Smooth muscle cell (in vitro differentiated cells): ENCODE data around the gene UNC13C. TPM values are rescaled to one million over a fixed set of nuclear protein-coding genes. Genes with fewer than 3 reads are reported as not detected.

Experiments used
- DNase-seq: peaks from one replicate; lab custom pipeline; 2025; ENCODE audit not compliant: unreplicated experiment; lab: John Stamatoyannopoulos, UW
- H2AFZ ChIP-seq: fragments of 200-600 bp; sonication (generic); 2 replicates; pipeline ENCODE4 v1.6.0; 2016; ENCODE audit warnings: antibody characterized with exemption, low read depth, mild to moderate bottlenecking
- H3F3A ChIP-seq: fragments of 200-600 bp; sonication (generic); 2 replicates; pipeline ENCODE4 v1.6.0; 2017; ENCODE audit warnings: antibody characterized with exemption, low read depth
- H3K27ac ChIP-seq: fragments of 200-600 bp; sonication (generic); 2 replicates; pipeline ENCODE4 v1.5.1; 2016; ENCODE audit warnings: low read depth, mild to moderate bottlenecking
- H3K27me3 ChIP-seq: fragments of 200-600 bp; sonication (generic); 2 replicates; pipeline ENCODE4 v1.6.1; 2016; ENCODE audit warnings: low read depth, mild to moderate bottlenecking
- H3K36me3 ChIP-seq: fragments of 200-600 bp; sonication (generic); 2 replicates; pipeline ENCODE4 v1.5.1; 2016; ENCODE audit warnings: low read depth
- H3K4me1 ChIP-seq: fragments of 200-600 bp; sonication (generic); 2 replicates; pipeline ENCODE4 v1.5.1; 2016; ENCODE audit warnings: low read depth
- H3K4me2 ChIP-seq: fragments of 200-600 bp; sonication (generic); 2 replicates; pipeline ENCODE4 v1.6.0; 2016; ENCODE audit warnings: mild to moderate bottlenecking
- H3K4me3 ChIP-seq: fragments of 200-600 bp; sonication (generic); 2 replicates; pipeline ENCODE4 v1.5.1; 2016; ENCODE audit warnings: mild to moderate bottlenecking
- H3K79me2 ChIP-seq: fragments of 200-600 bp; sonication (generic); 2 replicates; pipeline ENCODE4 v1.6.0; 2016; ENCODE audit warnings: low read depth, mild to moderate bottlenecking
- H3K9ac ChIP-seq: fragments of 200-600 bp; sonication (generic); 2 replicates; pipeline ENCODE4 v1.6.0; 2016; ENCODE audit warnings: low read depth
- H3K9me3 ChIP-seq: fragments of 200-600 bp; sonication (generic); replicated peaks from 2 replicates; pipeline ENCODE4 v1.5.1; 2016; ENCODE audit warnings: low read depth
- H4K20me1 ChIP-seq: fragments of 200-600 bp; sonication (generic); 2 replicates; pipeline ENCODE4 v1.6.0; 2016; ENCODE audit warnings: low read depth
- CTCF ChIP-seq: fragments of 200-600 bp; sonication (generic); IDR thresholded peaks from 2 replicates; pipeline ENCODE4 v1.5.1; 2017; ENCODE audit warnings: borderline replicate concordance, mild to moderate bottlenecking, antibody characterized with exemption; ENCODE audit not compliant: insufficient read depth, poor library complexity, severe bottlenecking
- WGBS: methylation state at CpG from one replicate; pipeline ENCODE4 v1.1.7; 2016; ENCODE audit warnings: low lambda C conversion rate; 5-methylcytosine and 5-hydroxymethylcytosine counted together
- polyA plus RNA-seq: library from polyadenylated mRNA; unstranded; fragments of >200 nt; fragmentation: Nextera tagmentation; extraction: Ambion mirVana; gene quantifications from 2 replicates; pipeline ENCODE4 v1.2.1, GENCODE V29; 2016
- total RNA-seq: library from RNA; depleted of rRNA; stranded (reverse); fragments of >200 nt; gene quantifications from 2 replicates; pipeline ENCODE4 v1.2.3, GENCODE V29; 2014

UNC13C gene
- total and polyA plus RNA-seq, 2 experiments from 2014 or later = 0.85 to 4.0 TPM

- no peaks in the 10 kb centered on the region for H3K9me3 ChIP-seq
- H3K79me2 ChIP-seq = no peaks in the 10 kb centered on the region
- WGBS = 41% methylated on average over 2 of the region's 2 CpGs
- H3F3A ChIP-seq = no peaks in the 10 kb centered on the region
- DNase-seq = no peak
- no peak overlapping the region for H3K27ac ChIP-seq
- no peak overlapping the region for H3K4me2 ChIP-seq
- H3K36me3 ChIP-seq = no peaks in the 10 kb centered on the region
- no peak overlapping the region for H2AFZ ChIP-seq
- no peaks in the 10 kb centered on the region for H3K4me1 ChIP-seq
- H3K4me3 ChIP-seq = no peak overlapping the region
- no peak overlapping the region for H3K9ac ChIP-seq
- TF ChIP-seq CTCF = no peak
- no peaks in the 10 kb centered on the region for H4K20me1 ChIP-seq
- no peaks in the 10 kb centered on the region for H3K27me3 ChIP-seq
These were observed 602.4 kb downstream of the UNC13C start for GRCh38 chr15:54580643-54581042.

- H3K9me3 ChIP-seq = no peaks in the 10 kb centered on the region
- 75% methylated on average over 7 of the region's 7 CpGs for WGBS
- no peak for TF ChIP-seq CTCF
- H3F3A ChIP-seq = no peaks in the 10 kb centered on the region
- H3K79me2 ChIP-seq = no peaks in the 10 kb centered on the region
- no peak for DNase-seq
- no peak overlapping the region for H3K4me3 ChIP-seq
- H2AFZ ChIP-seq = no peak overlapping the region
- no peak overlapping the region for H3K27ac ChIP-seq
- H3K9ac ChIP-seq = no peak overlapping the region
- H4K20me1 ChIP-seq = no peaks in the 10 kb centered on the region
- no peak overlapping the region for H3K4me2 ChIP-seq
- no peaks in the 10 kb centered on the region for H3K27me3 ChIP-seq
- no peaks in the 10 kb centered on the region for H3K4me1 ChIP-seq
- no peaks in the 10 kb centered on the region for H3K36me3 ChIP-seq
These were observed 604.8 kb downstream of the UNC13C start for GRCh38 chr15:54582863-54583643.

- no peak overlapping the region for H3K27ac ChIP-seq
These were observed 606.8 kb downstream of the UNC13C start for GRCh38 chr15:54585063-54585462.

More at GRCh38 chr15:54585063-54585462, 606.8 kb downstream of the UNC13C start:
- Histone ChIP-seq H3K9ac (no peak overlapping the region), H3K4me2 (no peak overlapping the region), H3K27me3 (no peaks in the 10 kb centered on the region), H4K20me1 (no peaks in the 10 kb centered on the region), H3K9me3 (no peaks in the 10 kb centered on the region), H3F3A (no peaks in the 10 kb centered on the region), H3K36me3 (no peaks in the 10 kb centered on the region), H3K79me2 (no peaks in the 10 kb centered on the region), H3K4me1 (no peaks in the 10 kb centered on the region), H3K4me3 (no peak overlapping the region), H2AFZ (no peak overlapping the region)
- no peak for DNase-seq
- no peak for TF ChIP-seq CTCF
- WGBS = 67% methylated on average over 3 of the region's 3 CpGs
